ENCODE data around the gene C17orf75.

The C17orf75 gene

DNA sequence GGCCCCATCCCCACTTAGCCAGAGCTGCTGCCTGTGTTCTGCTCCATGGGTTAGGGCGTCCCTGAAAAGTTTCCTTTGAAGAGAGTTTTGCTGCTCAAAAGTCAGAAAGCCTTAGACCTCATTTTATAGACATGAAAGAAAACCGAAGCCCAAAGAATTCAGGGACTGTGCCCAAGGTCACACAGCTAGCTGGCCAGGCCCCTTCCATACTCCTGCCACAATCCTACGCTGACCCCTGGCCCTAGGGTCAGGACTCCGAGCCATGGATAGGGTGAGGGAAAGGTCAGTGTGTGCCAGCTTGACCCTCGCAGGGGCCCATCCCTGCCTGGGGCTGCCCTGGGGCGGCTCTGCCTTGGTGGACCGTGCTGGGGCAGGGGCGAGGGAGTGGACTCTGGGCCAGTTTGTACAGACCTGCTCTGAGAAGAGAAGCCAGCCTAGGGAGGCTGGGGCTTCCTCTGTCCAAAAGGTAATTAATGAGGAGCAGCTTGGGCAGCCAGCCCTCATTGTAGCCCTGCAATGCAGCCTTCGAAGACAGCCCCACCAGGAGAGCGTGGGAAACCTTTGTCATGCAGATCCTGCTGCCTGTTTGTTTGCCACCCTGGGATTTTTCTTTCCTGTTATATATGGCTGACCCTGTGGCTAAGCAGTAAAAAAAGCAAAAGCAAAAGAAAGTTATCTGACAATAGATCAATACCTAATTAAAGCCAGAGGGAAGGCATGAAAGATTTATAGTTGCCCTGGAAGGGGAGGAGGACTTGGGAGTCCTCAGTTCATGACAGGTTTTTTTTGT is 38.9 kb downstream of the C17orf75 start:
- DNase-seq: no peak

DNA sequence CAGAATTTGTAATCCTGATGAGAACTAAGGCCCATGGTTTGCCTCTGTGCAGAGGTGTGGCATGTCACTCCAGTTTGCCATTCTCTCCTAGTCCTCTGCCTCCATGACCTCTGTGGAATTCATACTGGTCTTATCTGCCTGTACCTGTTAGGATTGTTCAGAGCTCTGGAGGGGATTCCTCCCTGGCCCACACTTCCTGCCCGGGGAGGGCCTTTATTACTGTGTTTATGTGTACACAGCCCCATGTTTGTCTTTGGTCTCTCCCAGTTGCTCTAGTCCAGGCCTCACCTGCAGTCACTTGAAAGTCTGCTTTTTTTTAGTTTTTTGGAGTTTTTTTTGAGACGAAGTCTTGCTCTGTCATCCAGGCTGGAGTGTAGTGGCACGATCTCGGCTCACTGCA is 39.9 kb downstream of the C17orf75 start:
- no peak for DNase-seq

DNA sequence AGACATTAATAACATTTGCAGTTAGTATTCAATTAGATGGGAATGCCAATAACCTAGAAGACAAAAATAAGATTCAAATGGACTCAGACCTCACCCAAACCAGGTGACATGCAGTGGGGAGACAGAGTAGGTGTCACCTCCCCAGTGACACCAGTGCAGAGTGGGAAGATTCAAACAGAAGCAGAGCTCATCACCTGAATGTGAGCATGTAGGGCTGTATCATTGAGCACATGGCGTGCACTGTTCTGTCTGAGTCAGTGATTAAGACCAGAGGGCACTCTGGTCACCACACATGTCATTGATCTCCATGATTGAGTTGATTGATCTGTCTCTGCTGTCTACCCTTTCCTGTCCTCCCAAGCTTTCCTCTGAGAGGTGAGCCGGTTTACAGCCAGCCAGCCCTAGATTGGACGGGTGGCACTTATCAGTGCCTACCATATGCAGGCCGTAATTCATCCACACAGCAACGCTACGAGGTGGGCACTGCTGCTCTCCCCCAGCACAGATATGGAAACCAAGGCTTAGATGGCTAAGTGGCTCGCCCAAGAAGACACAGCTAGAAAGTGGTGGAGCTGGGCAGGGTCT is 42.3 kb downstream of the C17orf75 start:
- DNase-seq: no peak

DNA sequence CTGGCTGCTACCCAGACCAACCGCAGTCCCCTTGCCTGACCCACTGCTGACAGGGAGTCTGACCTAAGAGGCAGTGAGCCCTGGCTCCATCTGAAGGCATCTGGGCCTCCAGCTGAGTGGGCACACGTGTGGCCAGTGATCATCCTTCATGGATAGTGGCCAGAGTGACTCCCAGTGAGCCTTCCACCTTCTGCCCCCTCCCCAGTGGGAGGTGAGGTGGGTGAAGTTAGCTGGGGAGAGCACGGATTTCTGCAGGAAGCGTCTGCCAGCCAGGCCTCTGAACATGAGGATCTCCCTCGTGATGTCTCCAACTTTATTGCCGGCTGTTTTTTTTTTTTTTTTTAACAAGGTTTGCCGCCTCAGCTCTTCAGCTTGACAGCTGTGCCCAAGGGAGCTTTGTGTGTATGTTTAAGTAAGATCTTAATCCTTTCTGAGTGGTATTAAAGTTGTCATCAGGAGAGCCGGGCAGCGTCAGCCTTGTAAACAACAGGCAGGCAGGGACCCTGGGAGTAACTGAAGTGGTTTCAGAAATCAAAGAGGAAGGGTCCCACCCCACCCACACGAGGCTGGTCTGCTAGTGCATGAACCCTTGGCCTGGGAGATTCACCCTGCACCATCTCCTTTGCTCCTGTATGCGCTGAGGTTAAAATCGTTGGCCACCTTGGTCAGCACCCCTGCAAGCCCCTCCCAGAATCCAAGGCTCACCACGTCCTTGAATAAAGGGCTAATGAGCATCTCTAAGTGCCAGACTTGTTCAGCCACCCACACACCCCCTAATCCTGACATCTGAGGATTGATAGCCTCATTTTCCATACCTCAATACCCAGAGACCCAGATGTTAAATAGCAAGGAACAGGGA is 43.0 kb downstream of the C17orf75 start:
- DNase-seq: no peak

DNA sequence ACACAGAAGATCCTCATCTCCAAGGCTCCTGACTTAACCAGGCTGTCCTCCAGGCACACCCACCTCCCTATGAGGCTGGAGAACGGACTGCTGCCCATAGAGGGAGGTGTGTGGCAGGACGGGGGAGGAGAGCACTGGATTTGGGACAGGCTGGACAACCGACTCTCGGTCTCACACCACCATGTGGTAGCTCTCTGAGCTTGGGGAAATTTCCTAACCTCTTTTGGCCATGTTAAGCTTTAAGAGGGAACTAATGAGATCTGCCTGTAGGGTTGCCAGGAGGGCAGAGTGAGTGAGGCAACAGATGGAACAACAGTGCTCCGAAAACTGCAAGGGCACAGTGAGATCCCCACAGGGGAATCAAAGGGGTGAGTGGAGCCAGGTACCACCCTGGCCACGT is 43.7 kb downstream of the C17orf75 start:
- no peak for DNase-seq

DNA sequence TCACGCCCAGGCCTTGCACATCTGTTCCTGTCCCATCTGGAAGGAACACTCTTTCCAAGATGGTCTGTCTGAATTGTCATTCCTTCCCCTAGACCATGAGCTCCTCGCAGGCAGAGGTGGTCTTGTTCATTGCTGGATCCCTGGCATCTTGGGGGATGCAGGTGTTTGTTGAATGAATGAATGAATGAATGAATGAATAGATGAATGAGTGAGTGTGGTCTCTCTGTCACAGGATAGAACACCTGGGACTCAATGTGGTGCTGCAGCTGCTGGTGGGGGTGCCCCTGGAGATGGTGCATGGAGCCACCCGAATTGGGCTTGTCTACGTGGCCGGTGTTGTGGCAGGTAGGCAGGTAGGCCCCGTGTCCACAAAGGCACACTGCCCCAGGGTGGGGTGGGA is 44.1 kb downstream of the C17orf75 start:
- no peak for DNase-seq

DNA sequence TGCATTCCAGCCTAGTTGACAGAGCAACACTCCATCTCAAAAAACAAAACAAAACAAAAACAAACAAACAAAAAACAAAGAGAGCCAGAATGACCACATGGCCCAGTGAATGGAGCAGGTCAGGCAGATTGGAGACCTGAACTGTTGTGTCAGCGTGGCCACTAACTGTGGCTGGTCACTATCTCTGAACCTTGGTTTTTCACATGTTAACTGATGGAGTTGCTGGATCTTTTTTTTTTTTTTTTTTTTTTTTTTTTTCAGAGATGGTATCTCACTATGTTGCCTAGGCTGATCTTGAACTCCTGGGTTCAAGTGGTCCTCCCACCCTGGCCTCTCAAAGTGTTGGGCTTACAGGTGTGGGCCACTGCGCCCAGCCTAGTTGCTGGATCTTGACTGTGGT is 44.5 kb downstream of the C17orf75 start:
- DNase-seq: no peak

DNA sequence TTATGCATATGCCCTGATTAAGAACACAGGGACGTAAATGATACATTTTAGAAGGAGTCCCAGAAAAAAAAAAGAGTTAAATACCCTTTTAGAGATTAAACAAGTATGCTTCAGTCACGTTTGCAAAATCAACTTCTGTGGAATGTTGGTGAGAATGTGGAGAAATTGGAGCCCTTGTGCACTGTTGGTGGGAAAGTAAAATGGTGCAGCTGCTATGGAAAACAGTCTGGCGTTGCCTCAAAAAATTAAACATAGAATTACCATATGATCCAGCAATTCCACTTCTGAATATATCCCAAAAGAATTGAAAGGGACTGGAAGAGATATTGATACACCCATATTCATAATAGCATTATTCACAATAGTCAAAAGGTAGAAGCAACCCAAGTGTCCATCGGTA is 49.9 kb downstream of the C17orf75 start:
- no peak for DNase-seq

DNA sequence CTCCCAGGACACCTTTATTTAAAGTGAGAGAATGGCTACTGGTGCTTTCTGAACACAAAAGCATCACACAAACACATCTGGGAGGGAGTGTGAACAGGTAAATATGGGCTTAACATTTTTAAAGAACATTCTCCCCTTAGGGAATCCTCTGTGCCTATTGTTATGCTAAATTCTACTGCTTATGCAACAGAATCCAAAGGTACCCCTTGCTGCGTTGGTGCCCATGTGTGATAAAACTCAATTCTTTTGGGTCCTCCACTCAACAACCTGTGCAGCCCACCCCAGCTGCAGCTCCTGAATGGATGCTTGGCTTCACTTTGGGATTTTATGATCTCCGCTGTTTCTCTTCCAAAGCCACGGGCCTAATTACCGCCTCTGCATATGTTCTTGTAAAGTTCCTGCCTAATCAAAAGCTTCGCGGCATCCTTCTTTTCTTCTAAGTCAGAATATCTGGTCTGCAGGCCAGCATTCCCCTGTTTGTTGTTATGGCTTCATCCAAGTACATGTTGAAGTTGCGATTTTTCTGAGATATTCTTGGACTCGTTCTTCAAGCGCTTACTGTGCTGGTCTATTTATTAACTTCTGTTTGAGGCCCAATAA is 52.4 kb downstream of the C17orf75 start:
- DNase-seq: no peak

DNA sequence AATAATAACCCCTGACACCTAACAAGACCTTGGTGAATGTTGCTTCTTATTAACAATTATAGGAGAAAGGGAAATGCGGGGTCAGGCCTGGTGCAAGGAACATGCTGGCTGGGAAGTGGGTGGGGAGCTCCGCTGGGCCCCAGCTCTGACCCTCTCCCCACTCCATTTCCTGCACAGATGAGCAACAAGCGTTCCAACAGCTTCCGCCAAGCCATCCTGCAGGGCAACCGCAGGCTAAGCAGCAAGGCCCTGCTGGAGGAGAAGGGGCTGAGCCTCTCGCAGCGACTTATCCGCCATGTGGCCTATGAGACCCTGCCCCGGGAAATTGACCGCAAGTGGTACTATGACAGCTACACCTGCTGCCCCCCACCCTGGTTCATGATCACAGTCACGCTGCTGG is 53.4 kb downstream of the C17orf75 start:
- DNase-seq: no peak

DNA sequence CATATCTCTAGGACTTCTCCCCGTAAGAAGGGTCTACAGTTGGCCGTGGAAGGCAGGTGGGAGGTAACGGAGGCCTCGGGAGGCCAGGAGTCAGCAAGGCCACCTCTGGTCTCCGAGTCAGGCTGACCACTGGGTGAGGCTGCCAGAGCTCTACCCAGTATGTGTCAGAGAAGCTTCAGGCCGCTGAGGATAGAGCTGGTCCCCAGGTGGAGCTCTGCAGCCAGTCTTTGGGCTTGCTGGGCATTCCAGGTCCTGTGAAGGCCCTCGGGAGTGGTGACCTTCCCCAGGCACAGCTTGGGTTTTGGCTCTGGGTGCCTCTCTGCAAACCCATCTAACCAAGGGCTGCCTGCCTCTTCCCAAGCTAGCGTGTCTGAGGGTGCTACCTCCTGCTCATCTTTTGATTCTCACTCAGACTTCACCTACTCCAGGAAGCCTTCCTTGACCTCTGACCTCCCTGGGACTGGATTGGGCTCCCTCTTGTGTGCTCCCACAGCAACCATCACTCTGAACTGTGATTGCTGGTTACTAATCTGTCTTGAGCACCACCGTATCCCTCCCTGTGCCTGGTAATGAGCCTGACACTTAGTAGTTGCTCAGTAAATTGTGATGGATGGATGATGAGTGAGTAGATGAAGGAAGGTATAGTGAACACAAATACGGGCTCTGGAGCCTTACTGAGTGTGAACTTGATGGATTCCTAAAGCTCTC is 54.0 kb downstream of the C17orf75 start:
- DNase-seq: no peak

DNA sequence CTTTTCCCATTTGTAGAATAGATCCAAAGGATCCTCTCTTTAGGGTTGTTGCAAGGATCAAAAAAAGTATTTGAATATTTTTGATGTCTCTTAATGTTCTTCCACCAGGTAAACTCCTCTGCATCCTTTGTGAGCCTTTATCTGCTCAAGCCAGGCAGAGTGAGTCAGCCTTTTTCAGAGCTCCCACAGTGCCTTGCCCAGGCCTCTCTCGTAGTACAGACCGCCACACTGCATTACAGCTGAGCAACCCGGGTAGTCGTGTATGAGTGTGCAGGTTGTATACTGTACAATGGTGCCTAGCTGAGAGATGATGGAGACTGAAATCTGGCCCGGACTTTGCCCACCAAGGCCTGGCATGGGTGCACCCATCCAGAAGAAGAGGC is 55.5 kb downstream of the C17orf75 start:
- no peak for DNase-seq

DNA sequence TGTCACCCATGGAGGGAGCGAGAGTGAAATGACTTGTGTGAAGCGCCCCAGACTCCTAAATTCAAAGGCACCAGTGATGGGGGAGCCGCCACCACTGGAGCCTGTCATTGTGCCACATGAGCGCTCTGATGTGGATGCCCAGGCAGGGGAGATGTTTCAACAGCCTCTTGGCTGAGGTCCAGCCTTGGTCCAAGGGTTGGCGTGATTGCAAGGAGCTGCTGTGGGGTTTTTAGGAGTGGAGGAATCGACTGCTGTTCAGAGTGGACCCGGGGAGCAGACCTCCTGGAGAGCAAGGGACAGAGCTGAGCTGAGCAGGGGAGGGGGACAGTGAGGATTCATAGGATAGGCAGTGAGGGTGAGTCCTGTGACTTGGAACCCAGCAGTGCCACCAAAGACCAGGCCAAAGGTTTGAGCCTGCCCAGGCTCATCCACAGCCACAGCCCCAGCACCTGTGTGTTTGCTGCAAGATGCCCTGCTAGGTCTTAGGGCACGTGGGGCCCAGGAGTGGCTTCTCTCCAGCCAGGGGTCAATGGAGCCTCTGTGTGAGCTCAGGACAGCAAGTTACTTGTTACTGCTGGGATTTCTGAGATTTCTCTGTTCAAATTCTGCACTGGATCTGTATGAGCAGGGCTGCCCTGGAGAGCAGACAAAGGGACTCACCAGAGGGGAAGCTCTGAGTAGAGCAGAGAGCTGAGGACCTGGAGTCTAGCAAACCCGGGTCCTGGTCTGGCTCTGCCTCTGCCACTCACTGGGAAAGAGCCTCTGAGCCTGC is 56.0 kb downstream of the C17orf75 start:
- no peak for DNase-seq

DNA sequence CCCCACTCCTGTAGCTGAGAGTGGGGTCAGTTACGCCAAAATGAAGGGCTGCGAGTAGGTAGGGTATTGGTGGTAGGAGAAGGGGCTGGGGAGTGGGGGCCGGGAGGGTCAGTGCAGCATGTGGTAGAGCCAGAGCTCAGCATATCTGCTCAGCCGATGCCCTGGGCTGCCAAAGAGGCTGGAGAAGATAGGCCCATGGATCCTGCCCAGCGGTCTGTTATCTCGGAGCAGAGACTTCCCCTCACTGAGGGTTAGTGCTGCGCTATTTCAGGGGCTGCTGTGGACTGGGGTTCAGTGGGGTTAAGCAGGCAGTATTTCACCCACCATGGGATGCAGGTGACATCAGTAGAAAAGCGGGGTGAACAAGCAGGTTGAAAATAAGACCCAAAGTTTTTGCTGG is 56.7 kb downstream of the C17orf75 start:
- no peak for DNase-seq

DNA sequence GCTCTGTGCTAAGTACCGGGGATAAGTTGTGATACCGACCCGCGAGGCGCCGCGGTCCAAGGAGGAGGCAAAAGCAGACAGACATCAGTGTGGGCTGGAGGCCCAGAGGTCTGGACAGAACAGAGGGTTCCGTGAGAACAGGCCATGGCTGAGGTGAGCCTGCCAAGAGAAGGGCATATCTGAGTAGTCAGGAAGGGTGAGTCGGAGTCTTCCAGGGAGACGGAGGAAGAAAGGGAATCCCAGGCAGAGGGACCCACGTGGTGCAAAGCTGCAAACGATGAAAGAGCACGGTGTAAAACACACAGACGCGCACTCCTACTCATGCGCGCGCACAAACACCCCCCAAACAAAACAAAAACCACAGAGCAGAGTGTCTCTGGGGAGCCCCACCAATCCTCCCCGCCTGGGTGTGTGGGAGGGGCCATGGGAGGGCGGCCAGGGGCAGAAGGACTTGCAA is 58.2 kb downstream of the C17orf75 start:
- DNase-seq: no peak

DNA sequence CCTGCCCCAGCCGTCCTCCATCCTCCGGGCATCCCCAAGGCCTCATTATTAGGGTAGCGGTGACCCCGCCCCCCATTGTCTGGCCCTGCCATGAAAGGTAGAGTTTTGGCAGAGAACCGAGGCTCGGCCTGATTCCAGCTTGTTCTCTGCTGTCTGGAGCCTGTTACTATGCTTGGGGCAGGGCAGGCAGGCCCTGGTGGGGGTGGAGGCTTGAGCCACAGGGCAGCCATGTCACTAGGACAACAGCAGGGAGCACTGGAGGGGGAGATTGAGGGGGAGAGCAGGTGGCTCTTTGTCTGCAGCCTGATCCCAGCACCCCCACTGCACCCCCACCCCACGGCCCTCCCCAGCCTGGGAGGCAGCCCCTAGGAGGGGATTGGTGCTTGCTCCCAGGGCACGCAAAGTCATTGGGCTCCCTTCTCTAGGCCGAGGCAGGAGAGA is 60.9 kb downstream of the C17orf75 start:
- DNase-seq: no peak

DNA sequence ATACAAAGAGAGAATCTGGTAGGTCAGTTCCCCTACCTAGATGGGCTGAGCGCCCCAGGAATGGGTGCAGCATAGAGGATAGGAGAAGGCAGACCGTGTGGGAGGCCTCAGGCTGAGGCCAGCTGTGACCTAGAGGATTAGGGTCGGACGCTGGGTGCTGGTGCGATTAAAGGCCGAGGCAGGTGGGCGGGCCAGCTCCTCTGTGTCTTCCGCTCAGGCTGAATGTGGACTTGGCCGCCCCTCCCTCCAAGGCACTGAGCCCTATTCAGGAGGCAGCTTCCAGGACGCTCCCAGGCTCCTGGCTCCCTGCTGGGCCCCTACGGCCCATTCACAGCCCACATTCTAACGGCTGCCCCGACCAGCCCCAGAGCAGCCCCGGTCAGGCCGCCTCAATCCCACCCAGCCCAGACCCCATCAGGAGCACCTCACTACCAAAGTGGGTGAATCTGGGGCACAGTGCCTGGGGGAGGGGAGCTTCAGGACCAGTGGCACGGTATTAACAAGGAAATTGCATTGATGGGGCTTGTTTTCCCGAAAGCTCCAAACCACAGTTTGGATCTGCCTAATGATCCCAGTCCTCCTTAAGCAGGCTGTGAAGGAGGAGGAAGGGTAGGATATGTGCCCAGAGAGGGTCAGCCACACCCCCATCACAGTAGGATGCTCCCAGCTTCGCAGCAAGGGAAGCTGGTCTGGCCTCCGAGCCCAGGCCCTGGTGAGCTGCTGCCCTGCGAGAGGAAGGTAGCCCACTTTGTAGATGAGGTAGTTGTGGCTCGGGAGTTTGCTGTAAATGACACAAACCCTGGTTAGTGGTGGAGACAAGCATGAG is 61.9 kb downstream of the C17orf75 start:
- DNase-seq: no peak

DNA sequence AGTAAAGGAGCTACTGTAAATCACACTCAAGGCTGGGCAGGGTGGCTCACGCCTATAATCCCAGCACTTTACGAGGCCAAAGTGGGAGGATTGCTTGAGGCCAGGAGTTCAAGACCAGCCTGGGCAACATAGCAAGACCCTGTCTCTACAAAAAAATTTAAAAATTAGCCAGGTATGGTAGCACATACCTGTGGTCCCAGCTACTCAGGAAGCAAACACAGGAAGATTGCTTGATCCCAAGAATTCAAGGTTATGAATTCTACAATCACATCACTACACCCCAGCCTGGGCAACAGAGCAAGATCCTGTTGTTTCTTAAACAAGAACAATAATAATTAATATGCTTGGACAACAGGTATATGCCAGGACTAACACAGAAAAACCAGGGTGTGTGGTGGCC is 63.2 kb downstream of the C17orf75 start:
- DNase-seq: no peak
